HG03469 (cell line): ENCODE results near the gene ETNPPL.

Experiments
- ATAC-seq: cut with Tn5 transposase; IDR thresholded peaks from one replicate; pipeline ENCODE4 v1.9.1; 2021; ENCODE audit warnings: mild to moderate bottlenecking, moderate library complexity, moderate number of reproducible peaks; ENCODE audit not compliant: unreplicated experiment

The ETNPPL gene

DNA sequence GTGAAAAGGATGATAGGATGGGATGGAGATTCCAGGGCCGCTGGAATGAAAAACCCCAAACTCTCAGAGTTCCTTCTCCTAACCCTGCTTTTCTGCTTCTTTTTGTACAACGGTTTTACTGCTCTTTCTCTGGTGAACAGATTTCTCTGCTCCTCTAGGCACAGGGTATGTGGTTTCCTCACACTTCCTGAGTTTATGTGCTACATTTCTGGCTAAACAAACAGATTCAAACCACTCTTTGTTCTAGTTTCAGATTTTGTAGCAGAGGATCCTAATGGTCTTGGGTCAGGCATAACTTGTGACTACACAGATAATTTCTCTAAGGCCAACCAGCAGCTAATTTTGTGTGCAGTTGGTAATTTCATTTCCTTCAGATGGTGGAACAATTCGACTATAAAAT lies 59.9 kb downstream of the ETNPPL start:
- no peak for ATAC-seq

DNA sequence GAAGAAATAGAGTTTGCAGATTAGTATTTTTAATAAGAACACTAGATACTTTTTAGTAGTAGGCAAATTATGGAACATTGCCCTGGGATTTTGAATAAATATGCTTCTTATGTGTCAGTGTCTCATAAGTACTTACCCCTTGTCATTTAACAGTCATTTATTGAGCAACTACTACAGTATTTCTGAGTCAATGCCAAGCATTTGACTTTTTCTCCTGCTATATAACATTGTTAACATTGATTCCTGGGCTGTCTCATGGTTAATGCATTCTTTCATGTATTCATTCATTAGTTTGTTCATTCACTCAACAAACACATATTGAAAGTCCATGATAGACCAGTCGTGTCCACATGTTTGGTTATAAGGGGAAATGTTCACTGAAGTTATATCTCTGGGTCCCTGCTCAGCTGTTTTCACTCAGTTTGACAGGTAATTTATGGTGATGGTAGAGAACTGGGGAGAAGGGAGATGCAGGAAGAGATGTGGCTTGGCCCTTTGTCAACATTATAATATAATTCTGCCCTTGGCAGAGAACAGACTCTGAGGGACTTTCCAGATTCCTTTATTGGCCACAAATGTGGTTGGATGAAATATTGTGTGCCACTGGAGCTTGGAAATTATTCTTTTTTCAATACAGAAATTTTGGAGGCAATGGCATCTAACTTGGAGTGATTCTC lies 62.6 kb downstream of the ETNPPL start:
- no peak for ATAC-seq

DNA sequence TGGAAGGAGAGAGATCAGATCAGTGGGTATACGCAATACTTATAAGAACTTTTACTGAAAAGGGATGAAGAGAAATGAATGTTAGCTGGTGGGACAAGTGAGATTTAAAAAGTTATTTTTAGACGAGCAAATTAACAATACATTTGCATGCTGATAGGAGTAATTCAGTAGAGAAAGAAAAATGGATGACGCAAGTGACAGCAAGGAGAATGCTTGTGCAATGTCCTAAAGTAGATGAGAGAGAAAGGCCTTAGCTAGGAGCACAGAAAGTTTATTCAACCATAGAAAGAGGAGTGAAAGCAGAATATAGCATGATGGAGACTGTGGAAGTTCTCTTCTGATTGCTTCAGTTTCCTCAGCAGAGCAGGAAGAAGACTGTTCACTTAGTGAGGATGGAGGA lies 66.7 kb downstream of the ETNPPL start:
- ATAC-seq: no peak

DNA sequence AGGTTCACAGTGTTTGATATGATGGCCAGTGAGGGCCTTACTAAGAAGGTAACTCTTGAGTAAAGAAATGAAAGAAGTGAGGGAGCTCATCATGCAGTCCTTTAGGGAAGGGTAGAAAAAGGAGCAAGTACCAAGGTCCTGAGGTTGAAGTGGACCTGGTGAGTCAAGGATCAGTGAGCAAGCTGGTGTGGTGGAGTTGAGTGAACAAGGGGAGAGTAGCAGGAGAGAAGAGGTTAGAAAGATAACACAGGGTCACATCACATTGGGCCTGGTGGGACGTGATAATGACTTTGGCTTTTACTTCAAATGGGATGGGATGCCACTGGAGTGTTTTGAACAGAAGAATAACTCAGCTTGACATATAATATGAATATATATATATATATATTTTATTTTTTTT lies 67.8 kb downstream of the ETNPPL start:
- no peak for ATAC-seq

DNA sequence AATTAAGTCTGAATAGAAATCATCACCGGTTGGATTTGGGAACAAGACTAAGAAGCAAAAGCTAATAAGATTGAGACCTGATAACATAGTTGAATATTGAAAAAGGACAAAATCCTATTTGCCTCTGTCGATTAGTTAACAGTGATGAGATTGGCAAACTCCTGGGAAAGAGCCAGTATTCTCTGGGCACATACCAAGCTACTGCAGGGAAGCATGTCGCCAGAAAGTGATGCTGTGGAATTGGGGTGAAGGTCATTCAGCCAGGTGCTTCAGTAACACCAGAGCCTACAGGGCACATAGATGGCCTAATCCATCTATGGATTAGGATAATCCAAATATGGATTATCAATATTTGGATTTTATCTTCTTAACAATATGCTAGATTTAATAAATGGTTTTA lies 68.4 kb downstream of the ETNPPL start:
- no peak for ATAC-seq

DNA sequence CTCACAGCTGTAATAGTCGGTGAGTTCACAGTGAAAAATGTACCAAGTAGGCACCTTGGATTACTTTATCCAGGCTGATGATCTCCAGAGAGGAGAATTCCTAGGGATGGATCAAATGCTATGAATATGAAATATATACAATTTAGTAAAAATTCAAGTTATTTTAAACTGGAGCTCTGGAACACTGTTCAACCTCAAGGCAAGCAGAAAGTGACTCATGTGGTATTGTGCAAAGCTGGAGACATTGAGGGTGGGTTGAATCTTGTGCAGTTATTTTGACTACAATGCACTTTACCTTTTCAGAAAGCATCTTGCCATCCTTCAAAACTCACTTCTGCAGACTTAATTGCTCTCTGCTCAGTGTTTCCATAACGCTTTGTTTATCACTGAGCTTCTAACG lies 69.0 kb downstream of the ETNPPL start:
- no peak for ATAC-seq

DNA sequence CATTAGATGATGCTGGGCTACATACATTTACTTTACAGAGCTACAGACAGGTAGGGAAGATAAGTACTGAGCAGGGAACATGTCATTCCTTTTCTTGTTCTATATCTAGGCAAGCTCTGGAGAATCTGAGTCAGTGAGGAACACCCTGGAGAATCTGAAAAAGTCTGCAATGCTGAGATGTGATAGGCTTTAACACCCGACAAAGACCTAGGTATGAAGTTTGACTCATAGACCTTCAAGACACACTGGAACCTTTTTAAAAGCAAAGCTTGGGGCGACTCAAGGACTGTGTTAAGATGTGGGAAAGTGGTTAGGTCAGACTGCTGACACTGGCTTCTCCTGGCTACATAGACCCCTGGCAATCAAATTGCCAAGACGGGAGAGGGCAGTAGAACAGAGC lies 69.6 kb downstream of the ETNPPL start:
- ATAC-seq: no peak
